ENCODE data around the gene CORO2B.

DNA sequence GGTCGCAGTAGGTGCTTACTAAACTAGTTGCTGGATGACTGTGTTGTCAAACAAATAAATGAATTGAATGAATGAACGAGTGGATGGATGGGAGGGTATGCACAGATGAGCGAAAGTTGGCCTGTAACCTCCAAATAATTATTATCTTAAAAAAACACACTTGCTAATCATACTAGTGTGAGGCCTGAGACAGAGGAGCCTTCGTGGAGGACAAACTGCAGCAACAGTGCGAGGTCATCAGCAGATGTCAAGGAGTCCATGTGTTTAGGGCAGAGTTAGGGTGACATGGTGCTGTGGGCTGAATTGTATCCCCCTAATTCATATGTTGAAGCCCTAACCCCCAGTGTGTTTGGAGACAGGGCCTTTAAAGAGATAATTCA lies 24.4 kb downstream of the CORO2B start:
- TF ChIP-seq CTCF (conservative IDR thresholded peaks at IDR 0.05; ENCODE audit: low read depth, low read length) (no peak), EZH2 (IDR thresholded peaks at IDR 0.05; ENCODE audit: borderline replicate concordance, low read depth, low read length, poor library complexity, severe bottlenecking) (no peak)

Data from A673 (cell line).